ENCODE measurements around the gene GPC5.

Gene GPC5

DNA sequence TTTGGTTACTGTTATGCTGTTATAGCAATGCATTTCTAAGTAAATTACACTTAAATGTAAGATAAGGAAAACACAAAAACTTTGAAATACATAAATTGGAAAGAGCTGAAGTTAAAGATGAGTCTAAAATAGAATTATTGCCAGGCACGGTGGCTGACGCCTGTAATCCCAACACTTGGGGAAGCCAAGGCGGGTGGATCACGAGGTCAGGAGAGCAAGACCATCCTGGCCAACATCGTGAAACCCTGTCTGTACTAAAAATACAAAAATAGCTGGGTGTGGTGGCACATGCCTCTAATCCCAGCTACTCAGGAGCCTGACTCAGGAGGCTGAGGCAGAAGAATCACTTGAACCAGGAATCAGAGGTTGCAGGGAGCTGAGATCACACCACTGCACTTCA lies 922.8 kb downstream of the GPC5 start:
- TF ChIP-seq, protein P1, sequence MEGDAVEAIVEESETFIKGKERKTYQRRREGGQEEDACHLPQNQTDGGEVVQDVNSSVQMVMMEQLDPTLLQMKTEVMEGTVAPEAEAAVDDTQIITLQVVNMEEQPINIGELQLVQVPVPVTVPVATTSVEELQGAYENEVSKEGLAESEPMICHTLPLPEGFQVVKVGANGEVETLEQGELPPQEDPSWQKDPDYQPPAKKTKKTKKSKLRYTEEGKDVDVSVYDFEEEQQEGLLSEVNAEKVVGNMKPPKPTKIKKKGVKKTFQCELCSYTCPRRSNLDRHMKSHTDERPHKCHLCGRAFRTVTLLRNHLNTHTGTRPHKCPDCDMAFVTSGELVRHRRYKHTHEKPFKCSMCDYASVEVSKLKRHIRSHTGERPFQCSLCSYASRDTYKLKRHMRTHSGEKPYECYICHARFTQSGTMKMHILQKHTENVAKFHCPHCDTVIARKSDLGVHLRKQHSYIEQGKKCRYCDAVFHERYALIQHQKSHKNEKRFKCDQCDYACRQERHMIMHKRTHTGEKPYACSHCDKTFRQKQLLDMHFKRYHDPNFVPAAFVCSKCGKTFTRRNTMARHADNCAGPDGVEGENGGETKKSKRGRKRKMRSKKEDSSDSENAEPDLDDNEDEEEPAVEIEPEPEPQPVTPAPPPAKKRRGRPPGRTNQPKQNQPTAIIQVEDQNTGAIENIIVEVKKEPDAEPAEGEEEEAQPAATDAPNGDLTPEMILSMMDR (IDR thresholded peaks at IDR 0.05): no peak
- no peak for DNase-seq (ENCODE audit: low spot score)
- H3K4me3 ChIP-seq: no peak overlapping the region

DNA sequence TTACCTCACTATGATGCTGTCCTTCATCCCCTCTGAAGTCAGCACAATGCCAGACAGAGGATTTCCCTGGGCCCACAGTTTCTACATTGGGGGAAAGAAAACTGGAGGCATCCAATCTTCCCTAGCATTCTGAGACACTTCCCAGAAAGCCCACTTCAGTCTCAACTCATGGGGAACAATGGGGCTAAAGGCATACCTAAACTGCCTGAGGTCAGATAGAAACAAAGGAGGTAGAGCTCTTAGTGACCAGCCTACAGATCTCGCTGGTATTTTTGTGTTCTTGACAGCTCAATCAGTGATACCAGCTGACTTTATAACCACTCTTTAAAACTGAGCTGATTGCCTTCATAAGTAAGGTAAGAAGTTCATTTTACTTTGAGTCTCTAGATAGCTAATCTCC lies 947.2 kb downstream of the GPC5 start:
- no peak for DNase-seq (ENCODE audit: low spot score)
- H3K4me3 ChIP-seq: no peak overlapping the region
- no peak overlapping the region for H3K27ac ChIP-seq
- TF ChIP-seq, protein P1 (IDR thresholded peaks at IDR 0.05): no peak

More for the DNA sequence above, 922.8 kb downstream of the GPC5 start:
- H3K27ac ChIP-seq: no peak overlapping the region

DNA sequence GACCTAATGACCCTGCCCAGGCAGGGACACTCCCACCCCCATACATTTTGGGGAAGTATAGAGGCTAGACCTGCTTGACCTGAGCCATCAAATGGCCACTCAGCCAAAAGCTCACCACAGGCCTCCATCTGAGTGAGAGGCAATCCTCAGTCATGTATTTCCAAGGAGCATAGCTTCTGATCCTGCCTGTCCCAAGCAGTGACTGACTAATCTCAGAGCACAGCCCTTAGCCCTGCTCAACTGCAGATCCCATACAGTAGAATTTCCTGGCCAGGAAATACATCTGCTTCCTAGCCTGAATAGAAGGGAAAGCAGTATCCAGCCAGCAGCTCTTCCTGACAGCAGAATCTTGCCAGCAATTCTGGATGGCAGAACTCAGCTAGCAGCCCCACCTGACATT lies 947.6 kb downstream of the GPC5 start:
- TF ChIP-seq, protein P1 (IDR thresholded peaks at IDR 0.05): no peak
- no peak for DNase-seq (ENCODE audit: low spot score)
- Histone ChIP-seq H3K27ac (no peak overlapping the region), H3K4me3 (no peak overlapping the region)

DNA sequence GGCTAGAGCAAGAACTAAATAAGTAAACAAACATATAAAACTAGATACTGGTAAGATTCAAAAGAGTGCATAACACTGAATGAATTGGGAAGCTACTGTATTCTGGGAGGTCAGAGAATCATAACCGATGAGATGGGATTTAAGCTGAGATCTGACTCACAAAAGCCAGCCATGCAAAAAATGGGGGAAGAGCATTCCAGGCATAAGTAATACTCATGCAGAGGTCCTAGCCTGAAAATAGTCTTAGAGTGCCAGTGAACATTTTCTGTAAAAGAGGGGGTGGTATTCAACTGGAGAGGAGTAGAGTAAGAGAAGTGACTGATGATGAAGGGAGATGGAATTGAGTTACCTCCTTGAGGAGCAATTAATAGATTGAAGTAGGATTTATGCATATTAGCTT lies 956.2 kb downstream of the GPC5 start:
- Histone ChIP-seq H3K27ac (no peak overlapping the region), H3K4me3 (no peak overlapping the region)
- no peak for DNase-seq (ENCODE audit: low spot score)
- TF ChIP-seq, protein P1 (IDR thresholded peaks at IDR 0.05): no peak

DNA sequence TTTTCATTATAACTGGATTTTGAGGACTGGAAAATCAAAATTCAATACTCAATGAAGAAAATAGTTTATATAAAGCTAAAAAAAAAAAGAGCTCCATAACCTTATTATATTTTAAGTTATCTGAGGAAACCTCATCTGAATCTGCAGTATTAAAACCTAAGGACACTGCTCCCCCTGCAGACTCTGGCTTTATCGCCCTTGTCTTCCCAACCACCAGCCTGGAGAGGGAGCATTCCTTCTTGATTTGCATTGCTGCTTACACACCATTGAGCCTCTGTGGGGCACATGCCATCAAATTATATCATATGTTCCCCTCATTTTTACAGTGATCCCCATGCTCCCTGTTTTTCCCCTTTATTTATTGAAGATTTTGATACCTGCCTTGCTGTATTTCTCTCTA lies 956.8 kb downstream of the GPC5 start:
- TF ChIP-seq, protein P1 (IDR thresholded peaks at IDR 0.05): no peak
- Histone ChIP-seq H3K4me3 (no peak overlapping the region), H3K27ac (no peak overlapping the region)
- no peak for DNase-seq (ENCODE audit: low spot score)

DNA sequence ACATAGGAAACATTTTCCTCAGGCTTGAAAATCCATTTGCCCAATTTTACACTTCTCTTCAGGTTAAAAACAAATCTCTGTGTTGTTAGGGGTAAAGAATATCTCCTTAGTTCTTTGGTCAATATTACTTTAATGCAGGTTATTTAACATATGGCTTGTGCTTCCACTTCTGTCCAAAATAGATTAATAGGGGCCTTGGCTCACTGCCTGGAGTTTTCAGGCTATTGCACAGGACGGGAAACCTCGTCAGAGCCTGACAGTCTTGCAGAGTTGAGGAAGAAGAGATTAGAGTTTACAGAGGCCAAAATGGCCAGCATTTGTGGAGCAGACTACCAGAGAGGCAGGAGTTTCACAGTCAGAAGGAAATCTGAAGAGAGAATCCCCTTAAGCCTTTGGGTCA lies 964.3 kb downstream of the GPC5 start:
- TF ChIP-seq, protein P1 (IDR thresholded peaks at IDR 0.05): no peak
- no peak overlapping the region for H3K4me3 ChIP-seq
- H3K27ac ChIP-seq: no peak overlapping the region
- DNase-seq (ENCODE audit: low spot score): no peak

DNA sequence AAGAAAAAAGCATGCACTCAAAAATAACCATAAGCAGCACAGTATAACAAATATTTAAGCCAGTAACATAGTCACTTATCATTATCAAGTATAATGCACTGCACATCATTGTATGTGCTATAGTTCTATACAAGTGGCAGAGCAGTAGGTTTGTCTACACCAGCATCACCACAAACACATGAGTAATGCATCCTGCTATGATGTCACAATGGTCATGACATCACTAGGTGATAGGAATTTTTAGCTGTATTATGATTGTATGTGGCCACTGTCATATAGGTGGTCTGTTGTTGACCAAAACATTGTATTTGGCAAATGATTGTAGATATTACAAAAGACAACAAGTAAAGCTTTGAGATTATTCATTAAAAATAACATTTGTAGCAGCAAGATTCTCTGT lies 967.5 kb downstream of the GPC5 start:
- H3K4me3 ChIP-seq: no peak overlapping the region
- no peak for DNase-seq (ENCODE audit: low spot score)
- H3K27ac ChIP-seq: no peak overlapping the region
- TF ChIP-seq, protein P1 (IDR thresholded peaks at IDR 0.05): no peak
